NCI-H2081 treated with DMSO at 0.1 percent for 48 hours (cell line): Measurements from ENCODE around the gene GSTA2.
"Not testable (repeated sequence)": the region's sequence is repeated elsewhere in the genome, so short reads cannot be mapped to it uniquely, and the experiment has no call there.

Source experiments
- DNase-seq: peaks from one replicate; lab custom pipeline; 2025; lab: John Stamatoyannopoulos, UW

GSTA2 gene

GRCh38 chr6:52725535-52726192, 37.6 kb downstream of the GSTA2 start:
- peak; percentile 96 for DNase-seq

GRCh38 chr6:52725143-52725534, 38.1 kb downstream of the GSTA2 start:
- no peak for DNase-seq

GRCh38 chr6:52724406-52725121, 38.7 kb downstream of the GSTA2 start:
- DNase-seq, result peak; percentile 81

GRCh38 chr6:52724042-52724405, 39.3 kb downstream of the GSTA2 start:
- DNase-seq, result no peak

GRCh38 chr6:52720321-52720720, 43.0 kb downstream of the GSTA2 start:
- DNase-seq, result no peak

- DNase-seq, result peak; percentile 94
These were observed 44.7 kb downstream of the GSTA2 start for GRCh38 chr6:52718550-52718949.

GRCh38 chr6:52714761-52715160, 48.5 kb downstream of the GSTA2 start:
- not testable (repeated sequence) for DNase-seq

- DNase-seq, result no peak
These were observed 51.1 kb downstream of the GSTA2 start for GRCh38 chr6:52712136-52712535.

GRCh38 chr6:52707963-52708680, 55.2 kb downstream of the GSTA2 start:
- DNase-seq, result no peak

- no peak for DNase-seq
These were observed 57.3 kb downstream of the GSTA2 start for GRCh38 chr6:52706001-52706400.

- DNase-seq, result not testable (repeated sequence)
These were observed 58.3 kb downstream of the GSTA2 start for GRCh38 chr6:52704781-52705502.

GRCh38 chr6:52704060-52704459, 59.2 kb downstream of the GSTA2 start:
- DNase-seq, result no peak
